Karpas-422 (cell line): Measurements from ENCODE around the gene TOMM20. TPM values are rescaled to one million over a fixed set of nuclear protein-coding genes. Genes with fewer than 3 reads are reported as not detected.

ENCODE experiments used
- DNase-seq: peaks from one replicate; pipeline ENCODE4 v3.0.0-alpha.2; 2015
- H2AFZ ChIP-seq: fragments of 200-600 bp; sonication (generic); 2 replicates; pipeline ENCODE4 v1.6.1; 2014; ENCODE audit warnings: antibody characterized with exemption, low read length, mixed read lengths
- H3K27ac ChIP-seq: fragments of 200-600 bp; sonication (generic); 2 replicates; pipeline ENCODE4 v1.5.1; 2014; ENCODE audit warnings: mild to moderate bottlenecking, low read length, moderate library complexity
- H3K27me3 ChIP-seq: fragments of 200-600 bp; sonication (generic); 2 replicates; pipeline ENCODE4 v1.6.1; 2014; ENCODE audit warnings: low read length, mixed read lengths
- H3K36me3 ChIP-seq: fragments of 200-600 bp; sonication (generic); 2 replicates; pipeline ENCODE4 v1.6.1; 2014; ENCODE audit warnings: low read length, mixed read lengths; ENCODE audit not compliant: insufficient read depth
- H3K4me1 ChIP-seq: fragments of 200-600 bp; sonication (generic); 2 replicates; pipeline ENCODE4 v1.6.1; 2014; ENCODE audit warnings: mild to moderate bottlenecking, low read length, mixed read lengths
- H3K4me2 ChIP-seq: fragments of 200-600 bp; sonication (generic); 2 replicates; pipeline ENCODE4 v1.6.1; 2014; ENCODE audit warnings: low read length, low read depth, mild to moderate bottlenecking; ENCODE audit not compliant: poor library complexity, severe bottlenecking
- H3K4me3 ChIP-seq: fragments of 200-600 bp; sonication (generic); 2 replicates; pipeline ENCODE4 v1.5.1; 2014; ENCODE audit warnings: mild to moderate bottlenecking, antibody characterized with exemption, low read length, mixed read lengths
- H3K79me2 ChIP-seq: fragments of 200-600 bp; sonication (generic); 2 replicates; pipeline ENCODE4 v1.6.1; 2014; ENCODE audit warnings: mild to moderate bottlenecking, low read length, mixed read lengths
- H3K9ac ChIP-seq: fragments of 200-600 bp; sonication (generic); 2 replicates; pipeline ENCODE4 v1.6.0; 2014; ENCODE audit warnings: low read length
- H3K9me2 ChIP-seq: fragments of 200-600 bp; sonication (generic), shearing (Covaris generic); replicated peaks from 2 replicates; pipeline ENCODE4 v1.6.0; 2014; ENCODE audit warnings: mild to moderate bottlenecking, low read length, moderate library complexity; ENCODE audit not compliant: insufficient read depth
- H3K9me3 ChIP-seq: fragments of 300-700, 200-600 bp; sonication (generic); 2 replicates; pipeline ENCODE4 v1.6.1; 2014; ENCODE audit warnings: low read length, mixed read lengths
- H4K20me1 ChIP-seq: fragments of 200-600 bp; sonication (generic); 2 replicates; pipeline ENCODE4 v1.6.1; 2014; ENCODE audit warnings: mild to moderate bottlenecking, antibody characterized with exemption, low read length, low read depth; ENCODE audit not compliant: insufficient read depth
- total RNA-seq: library from RNA; depleted of rRNA; stranded (reverse); fragments of >200 nt; shearing (Covaris generic); gene quantifications from 2 replicates; pipeline ENCODE4 v1.2.3, GENCODE V29; 2014; ENCODE audit warnings: low replicate concordance

The TOMM20 gene
- total RNA-seq, 1 experiment from 2014 or later: 113 TPM

GRCh38 chr1:235112297-235113182, 16.1 kb downstream of the TOMM20 start:
- Histone ChIP-seq H4K20me1 (peaks cover 39% of the 10 kb centered on the region), H3K79me2 (peaks cover 53% of the 10 kb centered on the region), H2AFZ (no peak overlapping the region), H3K36me3 (peaks cover 68% of the 10 kb centered on the region), H3K27ac (no peak overlapping the region; the same call in 1 of the 2 replicates), H3K4me2 (no peak overlapping the region), H3K9me3 (no peaks in the 10 kb centered on the region), H3K27me3 (no peaks in the 10 kb centered on the region), H3K4me1 (0 out of 2 replicates have a peak, but pooled peaks cover 1% of the 10 kb centered on the region), H3K4me3 (no peak overlapping the region), H3K9me2 (no peaks in the 10 kb centered on the region), H3K9ac (no peak overlapping the region)
- DNase-seq: no peak

- peaks cover 13% of the 10 kb centered on the region; the same call in 1 of the 2 replicates for H3K4me1 ChIP-seq
- no peaks in the 10 kb centered on the region for H3K9me3 ChIP-seq
- no peak overlapping the region for H2AFZ ChIP-seq
- no peak overlapping the region for H3K9ac ChIP-seq
- no peaks in the 10 kb centered on the region for H3K27me3 ChIP-seq
- H3K27ac ChIP-seq: no peak overlapping the region
- peaks cover 36% of the 10 kb centered on the region for H4K20me1 ChIP-seq
- no peak for DNase-seq
- H3K9me2 ChIP-seq: no peaks in the 10 kb centered on the region
- H3K4me3 ChIP-seq: no peak overlapping the region
- peaks cover 63% of the 10 kb centered on the region; the same call in 1 of the 2 replicates for H3K36me3 ChIP-seq
- H3K4me2 ChIP-seq: no peak overlapping the region
- H3K79me2 ChIP-seq: peaks cover 49% of the 10 kb centered on the region
Observed at GRCh38 chr1:235111107-235111506, 17.5 kb downstream of the TOMM20 start.

- Histone ChIP-seq H3K9me2 (no peaks in the 10 kb centered on the region), H3K4me2 (no peak overlapping the region), H3K4me1 (peaks cover 35% of the 10 kb centered on the region), H3K27ac (no peak overlapping the region), H3K9ac (no peak overlapping the region), H3K36me3 (peaks cover 52% of the 10 kb centered on the region; the same call in 1 of the 2 replicates), H3K27me3 (no peaks in the 10 kb centered on the region), H4K20me1 (peaks cover 28% of the 10 kb centered on the region), H2AFZ (no peak overlapping the region), H3K9me3 (no peaks in the 10 kb centered on the region), H3K4me3 (no peak overlapping the region), H3K79me2 (peaks cover 32% of the 10 kb centered on the region)
- DNase-seq: no peak
Observed at GRCh38 chr1:235108876-235109275, 19.8 kb downstream of the TOMM20 start.

- Histone ChIP-seq H3K4me2 (no peak overlapping the region), H3K9me3 (no peaks in the 10 kb centered on the region), H3K9ac (no peak overlapping the region), H3K9me2 (no peaks in the 10 kb centered on the region), H3K79me2 (peaks cover 25% of the 10 kb centered on the region), H3K36me3 (peaks cover 47% of the 10 kb centered on the region; the same call in 1 of the 2 replicates), H2AFZ (no peak overlapping the region), H3K27me3 (no peaks in the 10 kb centered on the region), H3K4me3 (no peak overlapping the region), H3K27ac (no peak overlapping the region), H4K20me1 (peaks cover 22% of the 10 kb centered on the region), H3K4me1 (peaks cover 40% of the 10 kb centered on the region)
- DNase-seq: no peak
Observed at GRCh38 chr1:235108185-235108593, 20.4 kb downstream of the TOMM20 start.

GRCh38 chr1:235107368-235108184, 21.1 kb downstream of the TOMM20 start:
- Histone ChIP-seq H3K27ac (no peak overlapping the region), H3K36me3 (peaks cover 41% of the 10 kb centered on the region; the same call in 1 of the 2 replicates), H4K20me1 (peaks cover 16% of the 10 kb centered on the region)

GRCh38 chr1:235106457-235106856, 22.2 kb downstream of the TOMM20 start:
- Histone ChIP-seq H3K9me3 (no peaks in the 10 kb centered on the region), H3K9ac (no peak overlapping the region), H3K27me3 (no peaks in the 10 kb centered on the region), H3K36me3 (peaks cover 31% of the 10 kb centered on the region; the same call in 1 of the 2 replicates), H4K20me1 (peaks cover 10% of the 10 kb centered on the region), H3K4me2 (no peak overlapping the region), H3K4me3 (no peak overlapping the region), H2AFZ (no peak overlapping the region), H3K79me2 (peaks cover 13% of the 10 kb centered on the region), H3K9me2 (no peaks in the 10 kb centered on the region), H3K4me1 (peaks cover 47% of the 10 kb centered on the region), H3K27ac (no peak overlapping the region)
- no peak for DNase-seq

More at GRCh38 chr1:235107368-235108184, 21.1 kb downstream of the TOMM20 start:
- H3K9ac ChIP-seq: no peak overlapping the region
- peaks cover 19% of the 10 kb centered on the region for H3K79me2 ChIP-seq
- no peaks in the 10 kb centered on the region for H3K9me2 ChIP-seq
- peaks cover 44% of the 10 kb centered on the region for H3K4me1 ChIP-seq
- H2AFZ ChIP-seq: no peak overlapping the region
- no peak overlapping the region for H3K4me3 ChIP-seq
- no peak for DNase-seq
- H3K27me3 ChIP-seq: no peaks in the 10 kb centered on the region
- H3K4me2 ChIP-seq: no peak overlapping the region
- H3K9me3 ChIP-seq: no peaks in the 10 kb centered on the region

GRCh38 chr1:235105051-235106043, 23.3 kb downstream of the TOMM20 start:
- Histone ChIP-seq H3K4me3 (peak overlapping the region; percentile 24; the same call in 1 of the 2 replicates), H3K79me2 (peaks cover 3% of the 10 kb centered on the region; the same call in 1 of the 2 replicates), H3K9me3 (no peaks in the 10 kb centered on the region), H3K4me2 (peak overlapping the region; percentile 58), H3K4me1 (peaks cover 56% of the 10 kb centered on the region), H2AFZ (no peak overlapping the region), H3K9ac (peak overlapping the region; percentile 49), H4K20me1 (peaks cover 8% of the 10 kb centered on the region; the same call in 1 of the 2 replicates), H3K9me2 (no peaks in the 10 kb centered on the region), H3K27me3 (no peaks in the 10 kb centered on the region), H3K27ac (peak overlapping the region; percentile 75), H3K36me3 (peaks cover 20% of the 10 kb centered on the region; the same call in 1 of the 2 replicates)
- no peak for DNase-seq
